HG02588 (cell line): ENCODE data around the gene BLOC1S4.
"Not testable (repeated sequence)": the region's sequence is repeated elsewhere in the genome, so short reads cannot be mapped to it uniquely, and the experiment has no call there.

Experiments
- ATAC-seq: cut with Tn5 transposase; IDR thresholded peaks from one replicate; pipeline ENCODE4 v1.9.1; 2021; ENCODE audit warnings: mild to moderate bottlenecking, moderate library complexity; ENCODE audit not compliant: unreplicated experiment

The BLOC1S4 gene

GRCh38 chr4:6734165-6734786 lies 18.3 kb downstream of the BLOC1S4 start:
- no peak for ATAC-seq

- ATAC-seq, result no peak
Observed at GRCh38 chr4:6739920-6740319, 23.9 kb downstream of the BLOC1S4 start.

GRCh38 chr4:6740347-6740746 lies 24.4 kb downstream of the BLOC1S4 start:
- no peak for ATAC-seq

GRCh38 chr4:6742507-6742906 lies 26.5 kb downstream of the BLOC1S4 start:
- ATAC-seq, result no peak

- ATAC-seq, result no peak
Observed at GRCh38 chr4:6742989-6743388, 27.0 kb downstream of the BLOC1S4 start.

GRCh38 chr4:6746721-6747293 lies 30.8 kb downstream of the BLOC1S4 start:
- no peak for ATAC-seq

- ATAC-seq, result no peak
Observed at GRCh38 chr4:6747294-6748051, 31.5 kb downstream of the BLOC1S4 start.

GRCh38 chr4:6748286-6748685 lies 32.3 kb downstream of the BLOC1S4 start:
- ATAC-seq, result no peak

GRCh38 chr4:6749340-6750171 lies 33.6 kb downstream of the BLOC1S4 start:
- ATAC-seq, result no peak

- no peak for ATAC-seq
Observed at GRCh38 chr4:6750286-6751221, 34.6 kb downstream of the BLOC1S4 start.

GRCh38 chr4:6751611-6752485 lies 35.9 kb downstream of the BLOC1S4 start:
- no peak for ATAC-seq

GRCh38 chr4:6752486-6752829 lies 36.5 kb downstream of the BLOC1S4 start:
- ATAC-seq, result no peak

GRCh38 chr4:6753103-6753560 lies 37.2 kb downstream of the BLOC1S4 start:
- ATAC-seq, result no peak

GRCh38 chr4:6753891-6754290 lies 37.9 kb downstream of the BLOC1S4 start:
- no peak for ATAC-seq

- ATAC-seq, result no peak
Observed at GRCh38 chr4:6754481-6755087, 38.6 kb downstream of the BLOC1S4 start.

- no peak for ATAC-seq
Observed at GRCh38 chr4:6755088-6755753, 39.2 kb downstream of the BLOC1S4 start.

- ATAC-seq, result not testable (repeated sequence)
Observed at GRCh38 chr4:6756345-6756744, 40.4 kb downstream of the BLOC1S4 start.

GRCh38 chr4:6758728-6759127 lies 42.8 kb downstream of the BLOC1S4 start:
- no peak for ATAC-seq
